GM23338 (cell line): Measurements from ENCODE around the gene STXBP3. TPM values are rescaled to one million over a fixed set of nuclear protein-coding genes. Genes with fewer than 3 reads are reported as not detected.
A peak's percentile ranks its signal among the peaks of the same experiment; 100 is the strongest.

ENCODE experiments used
- ATAC-seq: fragments of 200-7000 bp; cut with Tn5 transposase; 3 replicates; pipeline ENCODE4 v1.9.1; 2020
- DNase-seq: peaks from one replicate; pipeline ENCODE4 v3.0.0-alpha.2; 2015; ENCODE audit warnings: low spot score
- H2AFZ ChIP-seq: fragments of 200-600 bp; sonication (generic); 2 replicates; pipeline ENCODE4 v1.8.0; 2016; ENCODE audit warnings: antibody characterized with exemption, mild to moderate bottlenecking, moderate library complexity
- H3F3A ChIP-seq: fragments of 200-600 bp; sonication (generic); replicated peaks from 2 replicates; pipeline ENCODE4 v1.8.0; 2017; ENCODE audit warnings: antibody characterized with exemption, mixed run types, low read depth
- H3K27ac ChIP-seq: fragments of 200-600 bp; sonication (generic); 2 replicates; pipeline ENCODE4 v1.6.1; 2016; ENCODE audit warnings: low read depth
- H3K27me3 ChIP-seq: fragments of 200-600 bp; sonication (generic); 2 replicates; pipeline ENCODE4 v1.8.0; 2016; ENCODE audit warnings: mild to moderate bottlenecking, mixed run types, moderate library complexity; ENCODE audit not compliant: insufficient read depth
- H3K36me3 ChIP-seq: fragments of 200-600 bp; sonication (generic); 2 replicates; pipeline ENCODE4 v1.8.0; 2016; ENCODE audit warnings: mild to moderate bottlenecking; ENCODE audit not compliant: insufficient read depth
- H3K4me1 ChIP-seq: fragments of 200-600 bp; sonication (generic); 2 replicates; pipeline ENCODE4 v1.8.0; 2016; ENCODE audit warnings: mild to moderate bottlenecking, moderate library complexity; ENCODE audit not compliant: insufficient read depth
- H3K4me2 ChIP-seq: fragments of 200-600 bp; sonication (generic); 2 replicates; pipeline ENCODE4 v1.7.1; 2017; ENCODE audit warnings: mixed run types
- H3K4me3 ChIP-seq: fragments of 200-600 bp; sonication (generic); 2 replicates; pipeline ENCODE4 v1.6.1; 2016; ENCODE audit warnings: mixed run types
- H3K79me2 ChIP-seq: fragments of 200-600 bp; sonication (generic); replicated peaks from 2 replicates; pipeline ENCODE4 v1.8.0; 2017; ENCODE audit warnings: mild to moderate bottlenecking; ENCODE audit not compliant: insufficient read depth
- H3K9me2 ChIP-seq: fragments of 200-600 bp; sonication (generic); 2 replicates; pipeline ENCODE4 v1.8.0; 2017; ENCODE audit not compliant: insufficient read depth
- H4K20me1 ChIP-seq: fragments of 200-600 bp; sonication (generic); replicated peaks from 2 replicates; pipeline ENCODE4 v1.8.0; 2017; ENCODE audit warnings: mild to moderate bottlenecking; ENCODE audit not compliant: insufficient read depth
- H3K27ac Mint-ChIP-seq: 2 replicates; pipeline ENCODE4 v1.8.0; 2020; ENCODE audit warnings: inconsistent platforms, mild to moderate bottlenecking, moderate library complexity, mixed read lengths
- H3K27me3 Mint-ChIP-seq: 3 replicates; pipeline ENCODE4 v1.8.0; 2022; ENCODE audit warnings: low read depth, mild to moderate bottlenecking, moderate library complexity, mixed read lengths, inconsistent platforms; ENCODE audit not compliant: insufficient read depth, poor library complexity
- H3K36me3 Mint-ChIP-seq: 3 replicates; pipeline ENCODE4 v1.8.0; 2021; ENCODE audit warnings: low read depth, mild to moderate bottlenecking, inconsistent platforms, moderate library complexity, mixed read lengths
- H3K4me1 Mint-ChIP-seq: 3 replicates; pipeline ENCODE4 v1.8.0; 2020; ENCODE audit warnings: mild to moderate bottlenecking, inconsistent platforms, mixed read lengths
- H3K4me3 Mint-ChIP-seq: 3 replicates; pipeline ENCODE4 v1.8.0; 2021; ENCODE audit warnings: moderate library complexity, mild to moderate bottlenecking, inconsistent platforms, mixed read lengths
- H3K9me3 Mint-ChIP-seq: 3 replicates; pipeline ENCODE4 v1.8.0; 2020; ENCODE audit warnings: moderate library complexity, mild to moderate bottlenecking, inconsistent platforms, mixed read lengths
- EZH2 ChIP-seq: fragments of 200-600 bp; sonication (generic); IDR thresholded peaks from one replicate; pipeline ENCODE4 v1.8.0; 2017; ENCODE audit warnings: antibody characterized with exemption, mild to moderate bottlenecking, low read depth; ENCODE audit not compliant: unreplicated experiment
- ZNF331 ChIP-seq: fragments of 250-450 bp; sonication (Bioruptor Pico); IDR thresholded peaks from 2 replicates; pipeline ENCODE4 v1.5.0; 2020; ENCODE audit warnings: low read depth, mild to moderate bottlenecking, moderate library complexity
- polyA plus RNA-seq: library from polyadenylated mRNA; unstranded; fragments of >200 nt; fragmentation: Nextera tagmentation; extraction: Ambion mirVana; gene quantifications from 2 replicates; pipeline ENCODE4 v1.2.1, GENCODE V29; 2016
- total RNA-seq: library from RNA; depleted of rRNA; stranded (reverse); fragments of >200 nt; shearing (Covaris generic); gene quantifications from 2 replicates; pipeline ENCODE4 v1.2.3, GENCODE V29; 2014
- TF ChIP-seq, protein P1 (sequence below): fragments of 250-450 bp; sonication (Bioruptor Pico); IDR thresholded peaks from 2 replicates; pipeline ENCODE4 v1.5.0; 2020; ENCODE audit warnings: mild to moderate bottlenecking, moderate library complexity
- TF ChIP-seq, protein P2 (sequence below), 2 experiments: fragments of 200-600 bp in 1 of 2; sonication (generic) in 1 of 2; conservative IDR thresholded peaks; 2 replicates each; pipeline versions ENCODE4 v1.5.1 to v1.6.1; 2016 to 2017; ENCODE audit warnings: antibody characterized with exemption in 2 of 2, low read depth in 2 of 2, mild to moderate bottlenecking in 2 of 2, moderate library complexity in 1 of 2
- TF ChIP-seq, protein P3 (sequence below): IDR thresholded peaks from 2 replicates; pipeline ENCODE4 v1.6.1; 2016; ENCODE audit warnings: antibody characterized with exemption

The STXBP3 gene
- total and polyA plus RNA-seq, 2 experiments from 2014 or later, result 28.5 to 37.4 TPM

DNA sequence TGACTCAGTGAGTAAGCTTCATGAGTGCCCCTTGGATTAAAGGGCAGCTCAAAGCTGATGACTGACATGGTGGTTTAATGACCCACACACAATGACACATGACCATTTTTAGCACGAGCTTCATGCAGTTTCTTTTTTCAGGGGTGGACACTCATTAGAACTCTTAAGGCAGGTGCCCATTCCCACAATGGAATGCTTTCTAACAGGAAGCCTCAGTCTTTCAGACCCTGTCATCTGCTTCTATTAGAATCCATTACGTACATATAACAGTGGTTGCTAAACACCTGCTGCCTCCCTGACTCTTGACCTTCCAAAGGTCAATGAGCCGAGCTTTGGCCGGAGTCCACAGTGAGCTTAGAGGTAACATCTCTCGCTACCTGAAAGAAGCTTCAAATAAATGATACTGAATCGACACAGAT lies 83.0 kb downstream of the STXBP3 start (continued):
- TF ChIP-seq, protein P1, sequence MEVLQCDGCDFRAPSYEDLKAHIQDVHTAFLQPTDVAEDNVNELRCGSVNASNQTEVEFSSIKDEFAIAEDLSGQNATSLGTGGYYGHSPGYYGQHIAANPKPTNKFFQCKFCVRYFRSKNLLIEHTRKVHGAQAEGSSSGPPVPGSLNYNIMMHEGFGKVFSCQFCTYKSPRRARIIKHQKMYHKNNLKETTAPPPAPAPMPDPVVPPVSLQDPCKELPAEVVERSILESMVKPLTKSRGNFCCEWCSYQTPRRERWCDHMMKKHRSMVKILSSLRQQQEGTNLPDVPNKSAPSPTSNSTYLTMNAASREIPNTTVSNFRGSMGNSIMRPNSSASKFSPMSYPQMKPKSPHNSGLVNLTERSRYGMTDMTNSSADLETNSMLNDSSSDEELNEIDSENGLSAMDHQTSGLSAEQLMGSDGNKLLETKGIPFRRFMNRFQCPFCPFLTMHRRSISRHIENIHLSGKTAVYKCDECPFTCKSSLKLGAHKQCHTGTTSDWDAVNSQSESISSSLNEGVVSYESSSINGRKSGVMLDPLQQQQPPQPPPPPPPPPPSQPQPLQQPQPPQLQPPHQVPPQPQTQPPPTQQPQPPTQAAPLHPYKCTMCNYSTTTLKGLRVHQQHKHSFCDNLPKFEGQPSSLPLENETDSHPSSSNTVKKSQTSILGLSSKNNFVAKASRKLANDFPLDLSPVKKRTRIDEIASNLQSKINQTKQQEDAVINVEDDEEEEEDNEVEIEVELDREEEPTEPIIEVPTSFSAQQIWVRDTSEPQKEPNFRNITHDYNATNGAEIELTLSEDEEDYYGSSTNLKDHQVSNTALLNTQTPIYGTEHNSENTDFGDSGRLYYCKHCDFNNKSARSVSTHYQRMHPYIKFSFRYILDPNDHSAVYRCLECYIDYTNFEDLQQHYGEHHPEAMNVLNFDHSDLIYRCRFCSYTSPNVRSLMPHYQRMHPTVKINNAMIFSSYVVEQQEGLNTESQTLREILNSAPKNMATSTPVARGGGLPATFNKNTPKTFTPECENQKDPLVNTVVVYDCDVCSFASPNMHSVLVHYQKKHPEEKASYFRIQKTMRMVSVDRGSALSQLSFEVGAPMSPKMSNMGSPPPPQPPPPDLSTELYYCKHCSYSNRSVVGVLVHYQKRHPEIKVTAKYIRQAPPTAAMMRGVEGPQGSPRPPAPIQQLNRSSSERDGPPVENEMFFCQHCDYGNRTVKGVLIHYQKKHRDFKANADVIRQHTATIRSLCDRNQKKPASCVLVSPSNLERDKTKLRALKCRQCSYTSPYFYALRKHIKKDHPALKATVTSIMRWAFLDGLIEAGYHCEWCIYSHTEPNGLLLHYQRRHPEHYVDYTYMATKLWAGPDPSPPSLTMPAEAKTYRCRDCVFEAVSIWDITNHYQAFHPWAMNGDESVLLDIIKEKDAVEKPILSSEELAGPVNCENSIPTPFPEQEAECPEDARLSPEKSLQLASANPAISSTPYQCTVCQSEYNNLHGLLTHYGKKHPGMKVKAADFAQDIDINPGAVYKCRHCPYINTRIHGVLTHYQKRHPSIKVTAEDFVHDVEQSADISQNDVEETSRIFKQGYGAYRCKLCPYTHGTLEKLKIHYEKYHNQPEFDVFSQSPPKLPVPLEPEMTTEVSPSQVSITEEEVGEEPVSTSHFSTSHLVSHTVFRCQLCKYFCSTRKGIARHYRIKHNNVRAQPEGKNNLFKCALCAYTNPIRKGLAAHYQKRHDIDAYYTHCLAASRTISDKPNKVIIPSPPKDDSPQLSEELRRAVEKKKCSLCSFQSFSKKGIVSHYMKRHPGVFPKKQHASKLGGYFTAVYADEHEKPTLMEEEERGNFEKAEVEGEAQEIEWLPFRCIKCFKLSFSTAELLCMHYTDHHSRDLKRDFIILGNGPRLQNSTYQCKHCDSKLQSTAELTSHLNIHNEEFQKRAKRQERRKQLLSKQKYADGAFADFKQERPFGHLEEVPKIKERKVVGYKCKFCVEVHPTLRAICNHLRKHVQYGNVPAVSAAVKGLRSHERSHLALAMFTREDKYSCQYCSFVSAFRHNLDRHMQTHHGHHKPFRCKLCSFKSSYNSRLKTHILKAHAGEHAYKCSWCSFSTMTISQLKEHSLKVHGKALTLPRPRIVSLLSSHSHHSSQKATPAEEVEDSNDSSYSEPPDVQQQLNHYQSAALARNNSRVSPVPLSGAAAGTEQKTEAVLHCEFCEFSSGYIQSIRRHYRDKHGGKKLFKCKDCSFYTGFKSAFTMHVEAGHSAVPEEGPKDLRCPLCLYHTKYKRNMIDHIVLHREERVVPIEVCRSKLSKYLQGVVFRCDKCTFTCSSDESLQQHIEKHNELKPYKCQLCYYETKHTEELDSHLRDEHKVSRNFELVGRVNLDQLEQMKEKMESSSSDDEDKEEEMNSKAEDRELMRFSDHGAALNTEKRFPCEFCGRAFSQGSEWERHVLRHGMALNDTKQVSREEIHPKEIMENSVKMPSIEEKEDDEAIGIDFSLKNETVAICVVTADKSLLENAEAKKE (CRISPR knock-in tag), result no peak

DNA sequence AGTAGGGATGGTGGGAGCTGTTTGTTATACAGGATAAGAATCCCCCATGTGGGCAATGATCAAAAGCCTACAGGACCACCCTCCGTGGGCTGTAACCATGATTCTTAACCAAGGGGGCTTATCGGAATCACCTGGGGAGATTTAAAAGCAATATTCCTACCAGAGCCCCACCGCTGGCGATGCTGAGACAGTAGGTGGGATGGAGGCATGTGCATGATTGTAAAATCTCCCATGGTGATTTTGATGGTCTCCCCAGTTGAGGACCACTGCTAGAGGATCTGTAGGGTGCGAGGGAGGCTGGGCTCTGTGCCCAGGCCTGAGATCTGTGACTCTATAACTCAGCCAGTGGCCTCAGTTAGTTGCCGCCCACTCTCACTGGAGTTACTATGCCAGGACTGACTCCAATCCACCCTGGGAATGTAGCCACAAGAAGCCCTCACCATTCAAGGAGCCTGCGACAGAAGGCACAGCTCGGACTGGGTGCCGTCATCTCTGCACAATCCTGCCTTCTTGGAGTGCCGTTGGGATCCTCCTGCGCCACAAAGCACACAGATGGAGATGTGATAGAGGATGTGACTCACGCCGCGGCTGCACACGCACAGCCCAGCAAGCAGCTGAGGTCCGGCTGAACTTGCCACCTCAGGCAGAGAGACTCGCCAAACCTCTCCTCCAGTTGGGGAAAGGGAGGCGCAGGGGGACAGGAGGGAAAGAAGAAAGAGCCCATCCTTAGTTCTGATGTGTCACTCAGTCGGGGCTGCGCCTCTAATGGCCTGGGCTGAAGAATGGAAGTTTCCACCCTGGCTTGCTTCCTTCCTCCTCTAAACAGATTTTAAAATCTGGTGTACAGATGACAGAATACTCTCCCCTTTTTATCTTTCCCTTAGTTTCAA lies 83.9 kb downstream of the STXBP3 start:
- H2AFZ ChIP-seq, result peak overlapping the region; percentile 89
- TF ChIP-seq ZNF331 (CRISPR knock-in tag) (no peak), EZH2 (no peak)
- TF ChIP-seq, protein P2, sequence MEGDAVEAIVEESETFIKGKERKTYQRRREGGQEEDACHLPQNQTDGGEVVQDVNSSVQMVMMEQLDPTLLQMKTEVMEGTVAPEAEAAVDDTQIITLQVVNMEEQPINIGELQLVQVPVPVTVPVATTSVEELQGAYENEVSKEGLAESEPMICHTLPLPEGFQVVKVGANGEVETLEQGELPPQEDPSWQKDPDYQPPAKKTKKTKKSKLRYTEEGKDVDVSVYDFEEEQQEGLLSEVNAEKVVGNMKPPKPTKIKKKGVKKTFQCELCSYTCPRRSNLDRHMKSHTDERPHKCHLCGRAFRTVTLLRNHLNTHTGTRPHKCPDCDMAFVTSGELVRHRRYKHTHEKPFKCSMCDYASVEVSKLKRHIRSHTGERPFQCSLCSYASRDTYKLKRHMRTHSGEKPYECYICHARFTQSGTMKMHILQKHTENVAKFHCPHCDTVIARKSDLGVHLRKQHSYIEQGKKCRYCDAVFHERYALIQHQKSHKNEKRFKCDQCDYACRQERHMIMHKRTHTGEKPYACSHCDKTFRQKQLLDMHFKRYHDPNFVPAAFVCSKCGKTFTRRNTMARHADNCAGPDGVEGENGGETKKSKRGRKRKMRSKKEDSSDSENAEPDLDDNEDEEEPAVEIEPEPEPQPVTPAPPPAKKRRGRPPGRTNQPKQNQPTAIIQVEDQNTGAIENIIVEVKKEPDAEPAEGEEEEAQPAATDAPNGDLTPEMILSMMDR (conservative IDR thresholded peaks at IDR 0.05; ENCODE audit: low read depth in 2 of 2), result no peak
- TF ChIP-seq, protein P3, sequence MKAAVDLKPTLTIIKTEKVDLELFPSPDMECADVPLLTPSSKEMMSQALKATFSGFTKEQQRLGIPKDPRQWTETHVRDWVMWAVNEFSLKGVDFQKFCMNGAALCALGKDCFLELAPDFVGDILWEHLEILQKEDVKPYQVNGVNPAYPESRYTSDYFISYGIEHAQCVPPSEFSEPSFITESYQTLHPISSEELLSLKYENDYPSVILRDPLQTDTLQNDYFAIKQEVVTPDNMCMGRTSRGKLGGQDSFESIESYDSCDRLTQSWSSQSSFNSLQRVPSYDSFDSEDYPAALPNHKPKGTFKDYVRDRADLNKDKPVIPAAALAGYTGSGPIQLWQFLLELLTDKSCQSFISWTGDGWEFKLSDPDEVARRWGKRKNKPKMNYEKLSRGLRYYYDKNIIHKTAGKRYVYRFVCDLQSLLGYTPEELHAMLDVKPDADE, result no peak

More for the DNA sequence above, 83.9 kb downstream of the STXBP3 start:
- no peaks in the 10 kb centered on the region for H3K27me3 Mint-ChIP-seq
- ATAC-seq, result no peak
- H3K9me2 ChIP-seq, result no peaks in the 10 kb centered on the region
- H3K9me3 Mint-ChIP-seq, result no peaks in the 10 kb centered on the region
- H3K27me3 ChIP-seq, result no peaks in the 10 kb centered on the region
- no peaks in the 10 kb centered on the region for H3K36me3 Mint-ChIP-seq
- no peaks in the 10 kb centered on the region for H3K4me1 ChIP-seq
- H3K4me3 Mint-ChIP-seq, result no peak overlapping the region
- H3K27ac ChIP-seq, result no peak overlapping the region
- no peak overlapping the region for H3K27ac Mint-ChIP-seq
- no peaks in the 10 kb centered on the region for H3K36me3 ChIP-seq
- H4K20me1 ChIP-seq, result no peaks in the 10 kb centered on the region
- H3K79me2 ChIP-seq, result no peaks in the 10 kb centered on the region
- H3K4me1 Mint-ChIP-seq, result peaks cover 6% of the 10 kb centered on the region; the same call in 1 of the 3 replicates
- peak; percentile 23 for DNase-seq
- H3K4me2 ChIP-seq, result no peak overlapping the region
- H3K4me3 ChIP-seq, result no peak overlapping the region
- no peaks in the 10 kb centered on the region for H3F3A ChIP-seq
